ENCODE measurements around the gene SLC5A2.

SLC5A2 gene

GRCh38 chr16:31505483-31505882, 22.6 kb downstream of the SLC5A2 start:
- H3K4me2 ChIP-seq (ENCODE audit: low read length), result no peak overlapping the region; the same call in 1 of the 2 replicates
- H3K79me2 ChIP-seq (ENCODE audit: control insufficient read depth, low read length), result peaks cover 20% of the 10 kb centered on the region
- H4K20me1 ChIP-seq (ENCODE audit: control insufficient read depth, insufficient read depth, low read depth, low read length), result peaks cover 5% of the 10 kb centered on the region; the same call in 1 of the 2 replicates
- TF ChIP-seq EZH2phosphoT487 (IDR thresholded peaks at IDR 0.05; ENCODE audit: borderline replicate concordance, low read length) (no peak), CTCF (IDR thresholded peaks at IDR 0.05; ENCODE audit: low read depth, low read length, poor library complexity, severe bottlenecking) (no peak)
- H3K4me3 ChIP-seq (ENCODE audit: low read length), result no peak overlapping the region
- peaks cover 7% of the 10 kb centered on the region for H3F3A ChIP-seq (ENCODE audit: control insufficient read depth, insufficient read depth)
- peaks cover 33% of the 10 kb centered on the region for H3K4me1 ChIP-seq (ENCODE audit: control insufficient read depth, low read length)
- no peak overlapping the region for H3K27ac ChIP-seq (ENCODE audit: low read depth, low read length)
- H3K9me2 ChIP-seq (replicated peaks; ENCODE audit: control insufficient read depth, low read length), result no peaks in the 10 kb centered on the region
- H3K27me3 ChIP-seq (ENCODE audit: control insufficient read depth, low read length), result no peaks in the 10 kb centered on the region
- peaks cover 6% of the 10 kb centered on the region; the same call in 1 of the 2 replicates for H3K36me3 ChIP-seq (ENCODE audit: control insufficient read depth, low read length)
- no peaks in the 10 kb centered on the region for H3K9me3 ChIP-seq (ENCODE audit: control insufficient read depth, insufficient read depth, low read length)

GRCh38 chr16:31507617-31507928, 24.6 kb downstream of the SLC5A2 start:
- Histone ChIP-seq H3K36me3 (ENCODE audit: control insufficient read depth, low read length) (peaks cover 6% of the 10 kb centered on the region; the same call in 1 of the 2 replicates), H3K9me2 (replicated peaks; ENCODE audit: control insufficient read depth, low read length) (no peaks in the 10 kb centered on the region), H3K79me2 (ENCODE audit: control insufficient read depth, low read length) (peaks cover 20% of the 10 kb centered on the region), H3K4me2 (ENCODE audit: low read length) (peak overlapping the region; percentile 85), H3K27me3 (ENCODE audit: control insufficient read depth, low read length) (no peaks in the 10 kb centered on the region), H3F3A (ENCODE audit: control insufficient read depth, insufficient read depth) (peaks cover 7% of the 10 kb centered on the region), H3K27ac (ENCODE audit: low read depth, low read length) (no peak overlapping the region), H3K4me3 (ENCODE audit: low read length) (peak overlapping the region; percentile 96), H4K20me1 (ENCODE audit: control insufficient read depth, insufficient read depth, low read depth, low read length) (peaks cover 5% of the 10 kb centered on the region; the same call in 1 of the 2 replicates), H3K4me1 (ENCODE audit: control insufficient read depth, low read length) (peaks cover 33% of the 10 kb centered on the region), H3K9me3 (ENCODE audit: control insufficient read depth, insufficient read depth, low read length) (peaks cover 5% of the 10 kb centered on the region)
- TF ChIP-seq CTCF (IDR thresholded peaks at IDR 0.05; ENCODE audit: low read depth, low read length, poor library complexity, severe bottlenecking) (no peak), EZH2phosphoT487 (IDR thresholded peaks at IDR 0.05; ENCODE audit: borderline replicate concordance, low read length) (no peak)

- H3K9me3 ChIP-seq (ENCODE audit: control insufficient read depth, insufficient read depth, low read length), result peaks cover 9% of the 10 kb centered on the region
- no peaks in the 10 kb centered on the region for H3K27me3 ChIP-seq (ENCODE audit: control insufficient read depth, low read length)
- peak within 1 kb of the TSS; percentile 7; the same call in 1 of the 2 replicates for H3K27ac ChIP-seq (ENCODE audit: low read depth, low read length)
- H3K9me2 ChIP-seq (replicated peaks; ENCODE audit: control insufficient read depth, low read length), result no peaks in the 10 kb centered on the region
- H4K20me1 ChIP-seq (ENCODE audit: control insufficient read depth, insufficient read depth, low read depth, low read length), result peaks cover 2% of the 10 kb centered on the region; the same call in 1 of the 2 replicates
- H3F3A ChIP-seq (ENCODE audit: control insufficient read depth, insufficient read depth), result peaks cover 7% of the 10 kb centered on the region
- H3K4me3 ChIP-seq (ENCODE audit: low read length), result peak within 1 kb of the TSS; percentile 96
- H3K4me1 ChIP-seq (ENCODE audit: control insufficient read depth, low read length), result peaks cover 33% of the 10 kb centered on the region
- peak within 1 kb of the TSS; percentile 85 for H3K4me2 ChIP-seq (ENCODE audit: low read length)
- TF ChIP-seq EZH2phosphoT487 (IDR thresholded peaks at IDR 0.05; ENCODE audit: borderline replicate concordance, low read length) (no peak), CTCF (IDR thresholded peaks at IDR 0.05; ENCODE audit: low read depth, low read length, poor library complexity, severe bottlenecking) (no peak)
- peaks cover 6% of the 10 kb centered on the region; the same call in 1 of the 2 replicates for H3K36me3 ChIP-seq (ENCODE audit: control insufficient read depth, low read length)
- H3K79me2 ChIP-seq (ENCODE audit: control insufficient read depth, low read length), result peaks cover 20% of the 10 kb centered on the region
Observed at GRCh38 chr16:31507929-31508705, 25.2 kb downstream of the SLC5A2 start, which contains the start of gene RUSF1. RUSF1 (minus strand) TSS chr16:31508391; CDS start chr16:31508373, 18 bp downstream.
